Ecto neural progenitor cell (in vitro differentiated cells): Measurements from ENCODE around the gene HLA-C.
A peak's percentile ranks its signal among the peaks of the same experiment; 100 is the strongest.
"Not testable (repeated sequence)": the region's sequence is repeated elsewhere in the genome, so short reads cannot be mapped to it uniquely, and the experiment has no call there.

Source experiments
- DNase-seq: peaks from one replicate; pipeline ENCODE4 v3.0.0-alpha.2; 2018; ENCODE audit warnings: low spot score

HLA-C gene

DNA sequence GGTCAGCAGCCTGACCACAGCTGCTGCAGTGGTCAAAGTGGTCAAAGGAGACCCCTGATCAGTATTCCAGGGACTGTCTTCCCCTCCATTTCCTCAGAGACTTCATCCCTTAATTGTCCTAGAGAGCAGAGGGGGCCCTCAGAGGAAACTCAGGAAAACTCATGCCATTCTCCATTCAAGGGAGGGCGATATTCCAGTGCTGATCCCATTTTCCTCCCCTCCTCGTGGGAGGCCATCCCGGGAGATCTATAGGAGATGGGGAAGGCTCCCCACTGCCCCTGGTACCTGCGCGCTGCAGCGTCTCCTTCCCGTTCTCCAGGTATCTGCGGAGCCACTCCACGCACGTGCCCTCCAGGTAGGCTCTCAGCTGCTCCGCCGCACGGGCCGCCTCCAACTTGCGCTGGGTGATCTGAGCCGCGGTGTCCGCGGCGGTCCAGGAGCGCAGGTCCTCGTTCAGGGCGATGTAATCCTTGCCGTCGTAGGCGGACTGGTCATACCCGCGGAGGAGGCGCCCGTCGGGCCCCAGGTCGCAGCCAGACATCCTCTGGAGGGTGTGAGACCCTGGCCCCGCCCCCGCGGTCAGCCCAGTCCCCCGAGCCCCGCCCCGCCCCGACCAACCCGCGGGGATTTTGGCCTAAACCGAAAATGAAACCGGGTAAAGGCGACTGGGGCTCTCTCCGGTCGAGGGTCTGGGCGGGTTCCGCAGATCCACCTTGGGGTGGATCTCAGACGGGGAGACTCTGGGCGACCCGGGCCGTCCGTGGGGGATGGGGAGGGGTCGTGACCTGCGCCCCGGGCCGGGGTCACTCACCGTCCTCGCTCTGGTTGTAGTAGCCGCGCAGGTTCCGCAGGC is 878 bp downstream of the HLA-C start:
- peak; percentile 71 for DNase-seq

DNA sequence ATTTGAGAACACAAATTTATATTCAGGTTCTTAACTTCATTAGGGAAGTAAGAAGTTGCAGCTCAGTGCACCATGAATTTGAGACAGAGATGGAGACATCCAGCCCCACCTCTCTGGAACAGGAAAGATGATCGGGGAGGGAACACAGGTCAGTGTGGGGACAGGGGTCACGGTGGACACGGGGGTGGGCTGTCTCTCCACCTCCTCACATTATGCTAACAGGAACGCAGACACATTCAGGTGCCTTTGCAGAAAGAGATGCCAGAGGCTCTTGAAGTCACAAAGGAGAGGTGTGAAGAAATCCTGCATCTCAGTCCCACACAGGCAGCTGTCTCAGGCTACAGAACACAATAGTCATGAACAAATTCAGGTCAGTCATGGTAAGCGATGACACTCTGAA is 3.1 kb downstream of the HLA-C start:
- DNase-seq = no peak

GRCh38 chr6:31268369-31268765 is 3.5 kb downstream of the HLA-C start:
- DNase-seq = no peak

GRCh38 chr6:31267651-31268368 is 4.1 kb downstream of the HLA-C start:
- DNase-seq = no peak

GRCh38 chr6:31266567-31267360 is 5.1 kb downstream of the HLA-C start:
- no peak for DNase-seq

GRCh38 chr6:31265926-31266325 is 6.0 kb downstream of the HLA-C start:
- DNase-seq = no peak

DNA sequence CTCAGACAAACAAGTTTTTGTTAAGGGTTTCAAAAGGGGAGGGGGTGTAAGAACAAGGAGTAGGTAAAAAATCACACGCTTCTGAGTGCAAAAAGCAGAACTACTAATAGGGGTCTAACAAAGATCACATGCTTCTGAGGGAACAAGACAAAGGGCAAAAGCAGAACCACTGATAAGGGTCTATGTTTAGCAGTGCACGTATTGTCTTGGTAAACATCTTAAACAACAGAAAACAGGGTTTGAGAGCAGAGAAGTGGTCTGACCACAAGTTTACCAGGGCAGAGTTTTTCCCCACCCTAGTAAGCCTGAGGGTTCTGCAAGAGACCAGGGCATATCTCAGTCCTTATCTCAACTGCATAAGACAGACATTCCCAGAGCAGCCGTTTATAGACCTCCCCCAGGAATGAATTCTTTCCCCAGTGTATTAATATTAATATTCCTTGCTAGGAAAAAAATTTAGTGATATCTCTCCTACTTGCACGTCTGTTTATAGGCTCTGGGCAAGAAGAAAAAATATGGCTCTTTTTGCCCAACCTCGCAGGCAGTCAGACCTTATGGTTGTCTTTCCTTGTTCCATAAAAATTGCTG is 8.5 kb downstream of the HLA-C start:
- DNase-seq = not testable (repeated sequence)

GRCh38 chr6:31259995-31260394 is 11.9 kb downstream of the HLA-C start:
- not testable (repeated sequence) for DNase-seq

DNA sequence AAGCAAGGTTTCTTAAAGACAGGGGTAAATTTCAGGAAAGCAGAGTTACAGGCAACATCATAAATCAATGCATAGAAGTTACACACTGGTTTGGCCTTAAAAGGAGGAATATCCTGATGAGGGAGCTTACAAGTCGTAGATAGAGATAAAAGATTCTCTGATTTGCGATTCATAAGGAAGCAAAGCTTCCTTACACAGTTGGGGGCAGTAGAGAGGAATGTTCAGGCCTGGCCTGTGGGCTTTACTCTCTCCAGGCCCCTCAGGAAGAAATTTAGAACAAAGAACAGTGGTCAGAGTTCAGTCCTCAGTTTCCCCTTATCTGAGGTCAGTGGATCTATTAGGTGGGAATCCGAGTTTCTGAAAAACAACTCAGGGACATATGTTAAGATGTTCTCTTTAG is 19.3 kb downstream of the HLA-C start:
- DNase-seq = no peak

GRCh38 chr6:31251261-31251660 is 20.6 kb downstream of the HLA-C start:
- no peak for DNase-seq

GRCh38 chr6:31249184-31249583 is 22.7 kb downstream of the HLA-C start:
- DNase-seq = no peak

DNA sequence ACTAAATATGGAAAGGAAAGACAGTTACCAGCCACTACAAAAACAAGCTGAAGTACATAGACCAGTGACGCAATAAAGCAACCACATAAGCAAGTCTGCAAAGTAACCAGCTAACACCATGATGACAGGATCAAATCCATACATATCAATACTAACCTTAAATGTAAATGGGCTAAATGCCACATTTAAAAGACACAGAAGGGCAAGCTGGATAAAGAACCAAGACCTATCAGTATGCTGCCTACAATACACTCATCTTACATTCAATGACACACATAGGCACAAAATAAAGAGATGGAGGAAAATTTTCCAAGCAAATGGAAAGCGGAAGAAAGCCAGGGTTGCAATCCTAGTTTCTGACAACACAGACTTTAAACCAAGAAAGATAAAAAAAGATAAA is 24.1 kb downstream of the HLA-C start:
- DNase-seq = no peak

DNA sequence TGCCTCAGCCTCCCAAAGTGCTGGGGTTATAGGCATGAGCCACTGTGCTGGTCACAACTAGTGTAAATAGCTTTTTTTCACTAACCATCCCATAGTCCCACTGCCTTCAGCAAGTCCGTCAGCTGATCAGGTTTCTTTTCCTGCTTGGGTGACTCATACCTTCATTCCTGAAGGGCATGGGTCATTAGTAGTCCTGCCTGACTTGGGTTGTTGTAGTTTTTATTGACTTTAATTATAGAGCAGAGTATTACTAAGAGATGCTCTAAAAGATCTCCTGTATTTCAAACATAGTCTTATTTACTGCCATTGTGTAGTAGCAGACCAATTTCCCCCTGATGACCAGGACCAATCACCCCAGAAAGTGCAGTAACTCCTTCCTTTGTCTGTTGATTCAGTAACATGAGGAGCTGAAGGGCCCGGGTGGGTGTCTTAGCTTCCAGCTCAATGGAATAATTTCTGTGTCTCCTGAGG is 25.8 kb downstream of the HLA-C start:
- DNase-seq = no peak

GRCh38 chr6:31243508-31243907 is 28.4 kb downstream of the HLA-C start:
- no peak for DNase-seq

- DNase-seq = no peak
Measured at GRCh38 chr6:31239854-31240253, 32.0 kb downstream of the HLA-C start.

- DNase-seq = not testable (repeated sequence)
Measured at GRCh38 chr6:31234101-31234500, 37.8 kb downstream of the HLA-C start.

DNA sequence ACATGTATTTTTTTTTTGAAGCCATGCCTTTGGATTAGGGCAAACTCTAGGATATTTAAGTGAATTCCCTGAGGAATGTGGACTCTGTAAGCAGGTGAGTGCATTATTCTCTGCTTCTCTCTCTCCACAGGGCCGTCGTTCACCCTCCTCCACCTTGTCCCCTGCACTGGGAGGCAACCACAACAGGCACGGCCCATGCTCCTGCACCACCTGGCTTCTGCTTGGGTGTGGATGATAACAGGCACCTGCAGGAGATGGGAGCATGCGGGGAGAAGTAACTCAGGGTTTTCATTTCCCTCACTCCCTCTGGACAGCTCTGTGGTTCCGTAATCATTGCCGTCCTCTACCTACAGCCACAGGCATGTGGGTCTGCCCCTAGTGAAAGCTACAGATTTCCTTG is 43.4 kb downstream of the HLA-C start:
- DNase-seq = no peak

DNA sequence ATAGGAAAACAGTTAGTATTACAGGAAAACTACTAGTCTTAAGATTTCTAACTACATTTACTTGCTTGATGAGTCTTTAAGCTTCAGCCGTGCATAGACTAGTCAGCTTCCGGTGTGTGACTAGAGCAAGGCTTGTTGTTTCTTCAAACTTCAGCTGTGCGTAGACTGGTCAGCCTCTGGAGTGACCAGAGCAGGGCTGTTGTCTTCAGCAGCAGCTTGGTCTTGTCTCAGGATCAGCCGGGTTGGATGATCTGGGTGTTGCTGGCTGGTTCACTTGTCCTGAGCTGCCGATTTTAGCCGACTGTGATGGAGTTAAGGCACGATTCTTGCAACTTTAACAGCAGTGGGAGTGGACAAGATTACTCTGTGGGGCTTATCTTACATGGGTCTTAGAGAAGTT is 44.7 kb downstream of the HLA-C start:
- no peak for DNase-seq

- no peak for DNase-seq
Measured at GRCh38 chr6:31225735-31226134, 46.2 kb downstream of the HLA-C start.

GRCh38 chr6:31222496-31222895 is 49.4 kb downstream of the HLA-C start:
- no peak for DNase-seq
